ENCODE data around the gene TMEM50A.
"Not testable (repeated sequence)": the region's sequence is repeated elsewhere in the genome, so short reads cannot be mapped to it uniquely, and the experiment has no call there.

TMEM50A gene

DNA sequence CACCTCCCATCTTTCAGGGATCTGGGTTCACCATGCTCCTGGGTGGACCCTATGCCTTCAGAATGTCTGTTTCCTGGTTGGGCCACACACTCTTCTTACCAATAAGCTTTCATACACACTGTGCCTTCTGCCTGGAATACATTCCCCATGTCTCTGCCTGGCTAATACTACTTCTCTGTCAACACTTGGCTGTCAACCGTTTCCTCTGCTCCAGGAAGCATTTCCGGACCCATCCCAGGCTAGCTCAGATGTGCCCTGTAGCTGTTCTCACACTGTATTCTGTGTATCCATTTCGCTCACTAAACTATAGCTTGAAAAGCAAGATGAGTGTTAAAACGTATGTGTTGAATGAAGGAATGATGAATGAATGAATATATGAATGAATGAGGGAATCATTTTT, 49.0 kb downstream of the TMEM50A start:
- DNase-seq (ENCODE audit: low read depth), result not testable (repeated sequence)

DNA sequence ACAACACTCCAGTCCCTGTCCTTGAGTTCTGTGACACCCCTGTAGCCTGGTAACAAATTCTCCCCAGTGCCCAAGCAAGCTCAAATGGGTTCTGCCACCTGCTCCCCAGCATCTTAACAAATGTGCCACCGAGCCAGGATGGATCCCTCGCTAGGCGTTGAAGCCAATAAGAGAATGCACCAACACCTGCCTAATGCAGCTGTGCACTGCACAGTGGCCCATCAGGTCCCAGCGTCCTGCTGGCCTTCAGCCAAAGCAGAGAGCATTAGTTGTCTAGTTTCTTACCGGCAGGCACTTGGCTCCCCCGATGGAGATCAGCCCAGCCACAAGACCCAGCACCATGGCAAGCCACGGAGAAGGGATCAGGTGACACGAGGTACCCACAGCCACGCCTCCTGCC, 50.6 kb downstream of the TMEM50A start:
- DNase-seq (ENCODE audit: low read depth), result not testable (repeated sequence)

DNA sequence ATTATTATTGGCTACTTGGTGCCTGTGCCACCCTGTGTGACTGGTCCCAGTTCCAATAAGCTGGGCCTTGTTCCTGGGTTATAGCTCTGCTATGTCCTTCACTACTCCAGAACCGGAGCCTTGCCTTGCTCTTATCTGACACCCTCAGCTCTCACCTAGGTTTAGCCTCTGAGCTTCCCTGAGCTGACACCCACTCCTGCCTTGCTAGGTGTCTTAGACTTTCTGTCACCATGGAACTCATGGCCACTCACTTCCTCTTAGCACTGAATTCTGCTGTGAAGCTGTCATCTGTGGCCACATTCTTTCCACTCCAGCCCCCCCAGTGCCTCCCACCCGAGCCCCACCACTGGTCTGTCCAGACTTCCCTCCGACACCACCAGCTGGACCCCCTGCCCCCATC, 51.6 kb downstream of the TMEM50A start:
- DNase-seq (ENCODE audit: low read depth), result not testable (repeated sequence)

DNA sequence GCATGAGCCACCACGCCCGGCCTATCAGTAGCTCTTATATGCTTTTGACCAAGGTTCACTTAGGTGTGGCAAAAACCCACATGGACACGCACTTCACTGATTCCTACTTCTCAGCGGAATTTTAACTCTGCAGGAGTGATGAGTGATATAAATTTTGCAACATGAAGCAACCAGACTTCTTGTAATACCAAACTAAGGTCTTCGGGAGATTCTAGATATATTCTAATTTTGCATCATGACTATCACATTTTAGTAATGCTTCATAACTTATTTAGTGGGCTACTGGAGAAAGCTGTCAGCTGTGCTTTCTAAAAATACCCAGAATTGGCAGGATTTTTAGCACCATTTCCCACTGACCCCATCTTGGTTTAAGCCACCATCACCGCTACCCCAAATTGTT, 54.7 kb downstream of the TMEM50A start:
- no peak for DNase-seq (ENCODE audit: low read depth)

DNA sequence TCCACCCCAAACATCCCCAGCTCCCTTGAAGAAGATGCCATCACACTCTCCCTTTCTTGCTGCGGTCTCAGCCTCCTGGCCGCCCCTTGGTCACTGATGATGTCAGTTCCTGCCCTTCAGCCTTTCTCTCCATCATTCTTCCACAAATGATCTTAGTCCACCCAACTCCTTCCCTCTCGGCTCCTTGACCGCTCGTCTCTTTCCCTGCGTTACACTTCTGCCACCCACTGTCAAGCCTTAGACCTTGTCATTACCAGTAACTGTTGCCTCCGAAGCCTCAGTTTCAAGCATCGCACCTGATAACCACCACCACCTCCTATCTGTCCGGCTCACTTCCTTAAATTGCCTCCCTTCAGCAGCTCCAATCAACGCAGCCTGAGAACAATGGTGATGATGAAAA, 59.4 kb downstream of the TMEM50A start:
- not testable (repeated sequence) for DNase-seq (ENCODE audit: low read depth)

DNA sequence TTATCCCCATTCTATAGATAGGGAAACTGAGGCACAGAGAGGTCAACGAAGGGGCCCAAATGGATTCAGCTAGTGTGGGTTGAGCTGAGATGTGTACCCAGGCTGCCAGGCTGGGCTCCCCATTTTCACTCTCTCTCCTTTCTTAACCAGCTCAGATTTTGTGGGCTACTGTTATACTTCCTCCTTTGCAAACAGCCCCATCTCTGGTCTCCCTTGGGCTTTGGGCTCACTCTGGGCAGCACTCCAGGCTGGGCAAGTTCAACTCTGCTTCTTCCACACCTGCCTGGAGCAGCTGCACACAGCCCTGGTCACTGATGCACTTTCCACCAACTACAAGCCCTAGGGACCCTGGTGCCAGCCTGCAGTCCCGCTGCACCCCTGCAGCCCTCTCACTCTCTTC, 59.9 kb downstream of the TMEM50A start:
- not testable (repeated sequence) for DNase-seq (ENCODE audit: low read depth)

DNA sequence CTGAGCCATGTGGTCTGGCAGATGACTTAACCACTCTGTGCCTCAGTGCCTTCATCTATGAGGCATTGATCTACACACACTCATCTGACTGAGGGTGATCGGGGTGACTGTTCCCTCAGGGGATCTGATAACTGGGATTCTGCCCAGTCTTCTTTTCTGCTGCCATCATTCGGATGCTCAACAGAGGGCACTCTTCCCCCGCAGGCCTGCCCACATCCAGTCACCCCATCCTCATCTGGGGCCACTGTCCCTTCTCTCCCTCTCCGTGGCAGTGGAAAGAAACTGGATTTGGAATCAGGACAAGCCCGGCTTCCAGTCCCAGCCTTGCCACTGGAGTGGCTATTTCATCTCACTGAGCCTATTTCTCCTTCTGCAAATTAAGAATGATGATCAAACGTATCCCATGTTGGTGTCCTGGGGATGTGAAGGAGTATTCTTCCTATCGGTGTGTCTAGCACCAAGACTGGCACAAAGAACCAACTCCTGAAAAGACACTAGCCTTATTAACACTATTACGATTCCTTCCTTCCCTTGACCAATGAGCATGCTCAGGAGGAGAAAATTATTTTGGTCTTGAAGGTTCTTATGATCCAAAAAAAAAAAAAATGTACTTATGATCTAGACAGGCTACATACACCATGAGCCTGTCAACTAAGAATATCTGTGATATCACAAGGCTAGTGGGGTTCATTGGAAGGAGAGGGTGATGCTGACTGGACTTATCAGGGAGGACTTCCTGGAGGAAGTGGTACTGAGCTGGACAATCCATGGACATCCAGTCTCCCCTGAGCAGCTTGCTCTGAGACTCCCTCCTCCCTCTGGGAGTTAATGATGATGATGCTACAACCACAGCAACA, 65.0 kb downstream of the TMEM50A start:
- not testable (repeated sequence) for DNase-seq (ENCODE audit: low read depth)

DNA sequence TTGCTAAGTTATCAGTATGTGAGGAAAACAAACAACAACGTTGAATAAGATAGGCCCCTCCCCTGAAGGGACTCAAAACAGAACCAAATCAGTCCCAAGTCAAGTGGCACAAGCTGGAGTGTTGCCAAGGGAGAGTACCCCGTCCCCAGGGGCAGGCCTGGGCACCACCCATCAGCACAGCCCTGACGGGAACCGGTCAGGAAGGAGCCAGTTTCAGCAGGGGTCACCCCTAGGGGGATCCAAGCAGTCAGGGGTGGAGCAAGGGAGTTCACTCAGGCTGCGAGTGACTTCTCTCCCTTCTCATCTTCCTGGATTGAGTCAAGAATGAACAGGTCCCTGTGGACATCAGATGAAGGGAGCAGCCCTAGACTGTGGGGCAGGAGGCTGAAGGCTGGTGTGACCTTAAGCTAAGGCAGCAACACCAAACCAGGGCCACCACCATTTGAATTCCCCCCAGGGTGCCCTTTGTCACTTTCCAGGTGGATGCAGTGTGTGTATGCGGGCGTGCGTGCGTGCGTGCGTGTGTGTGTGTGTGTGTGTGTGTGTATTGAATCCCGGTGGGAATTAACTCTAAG, 67.7 kb downstream of the TMEM50A start:
- not testable (repeated sequence) for DNase-seq (ENCODE audit: low read depth)

DNA sequence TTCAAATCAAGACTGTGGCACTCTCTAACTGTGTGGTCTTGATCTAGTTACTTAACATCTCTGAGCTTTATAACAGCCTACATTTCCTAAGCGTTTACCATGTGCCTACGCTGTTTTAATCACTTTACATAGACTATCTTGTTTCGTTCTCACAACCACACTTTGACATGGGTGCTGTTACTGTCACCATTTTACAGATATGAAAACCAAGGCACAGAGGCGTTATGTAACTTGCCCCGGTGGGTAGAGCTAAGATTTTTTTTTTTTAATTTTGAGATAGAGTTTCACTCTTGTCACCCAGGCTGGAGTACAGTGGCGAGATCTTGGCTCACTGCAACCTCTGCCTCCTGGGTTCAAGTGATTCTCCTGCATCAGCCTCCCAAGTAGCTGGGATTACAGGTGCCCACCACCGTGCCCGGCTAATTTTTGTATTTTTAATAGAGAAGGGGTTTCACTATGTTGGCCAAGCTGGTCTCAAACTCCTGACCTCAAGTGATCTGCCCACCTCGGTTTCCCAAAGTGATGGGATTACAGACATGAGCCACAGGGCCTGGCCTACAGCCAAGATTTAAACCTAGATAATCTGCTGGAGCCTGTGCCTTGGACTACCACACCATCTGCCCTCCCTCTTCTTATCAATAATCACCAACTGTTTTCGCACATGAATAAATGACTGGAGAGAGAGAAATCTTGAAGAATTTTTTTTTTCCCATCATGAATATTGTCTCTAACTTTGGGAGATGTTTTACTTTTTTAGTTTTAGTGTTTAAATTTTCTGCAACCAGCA, 71.7 kb downstream of the TMEM50A start:
- DNase-seq (ENCODE audit: low read depth), result not testable (repeated sequence)

Data from stimulated activated CD8-positive, alpha-beta memory T cell treated with anti-CD3 and anti-CD28 coated beads, Interleukin-4, amount 100 ng/mL, for 24 hours (primary cell).